SIG-M5 treated with dmso at 0.1 percent for 504 hours (cell line): ENCODE data around the gene TPM2.

Source experiments
- DNase-seq: peaks from one replicate; lab custom pipeline; 2025; ENCODE audit not compliant: unreplicated experiment; lab: John Stamatoyannopoulos, UW

The TPM2 gene

DNA sequence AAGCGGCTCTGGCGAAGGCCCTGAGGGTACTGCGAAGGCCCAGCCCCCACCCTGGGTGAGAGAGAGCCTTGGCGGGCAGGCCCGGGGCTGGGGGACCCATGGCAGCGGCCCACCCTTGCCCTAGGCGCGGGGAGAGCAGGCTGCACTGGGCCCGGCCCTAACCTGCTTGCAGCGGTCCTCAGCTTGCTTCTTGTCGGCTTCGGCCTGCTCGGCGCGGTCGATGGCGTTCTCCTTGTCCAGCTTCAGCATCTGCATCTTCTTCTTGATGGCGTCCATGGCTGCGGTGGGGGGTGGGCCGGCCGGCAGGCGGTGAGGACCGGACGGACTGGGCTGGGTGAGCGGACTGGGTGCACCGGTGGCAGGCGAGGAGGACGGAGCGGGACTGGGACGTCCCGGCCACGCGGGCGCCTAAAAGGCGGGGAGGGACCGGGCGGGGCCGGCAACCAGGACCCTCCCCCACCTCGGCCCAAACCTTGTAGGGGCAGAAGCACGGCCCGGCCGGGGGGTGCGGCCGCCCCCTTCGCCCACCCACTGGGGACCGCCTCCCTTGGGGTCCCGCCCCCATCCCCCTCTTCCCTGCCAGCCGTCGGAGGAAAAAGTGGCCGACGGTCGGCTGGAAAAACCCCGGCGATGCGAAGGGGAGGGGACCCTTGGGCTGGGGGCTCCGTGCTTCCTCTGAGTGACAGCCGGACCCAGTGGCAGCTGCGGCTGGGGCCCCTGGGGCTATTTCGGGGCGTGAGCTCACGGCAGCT lies at the start of gene TPM2:
TSS of gene TPM2 (minus strand) at position 384 of the 752 bp plus-strand sequence. CDS start at position 276, 108 bp downstream.
- DNase-seq: no peak

- DNase-seq: no peak
Observed at GRCh38 chr9:35738924-35739323, 49.2 kb upstream of the TPM2 start.

DNA sequence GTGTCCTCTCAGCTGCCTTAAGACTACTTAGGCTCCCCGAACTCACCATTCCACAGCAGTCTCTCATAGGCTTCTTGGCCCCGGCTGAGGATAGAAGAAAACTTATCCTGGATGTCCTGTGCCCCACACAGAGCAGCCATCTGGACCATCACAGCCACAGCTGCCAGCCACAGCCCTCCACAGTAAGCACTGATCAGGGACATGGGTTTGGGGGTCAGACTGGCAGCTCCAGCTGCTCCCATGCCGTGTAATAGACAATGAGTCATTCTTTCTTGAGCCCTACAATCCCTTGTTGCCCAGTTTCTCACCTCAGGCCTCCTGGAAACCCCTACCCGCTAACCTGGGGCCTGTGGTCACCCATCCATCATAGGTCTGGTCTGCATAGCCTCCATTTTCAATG lies 48.5 kb upstream of the TPM2 start:
- DNase-seq: no peak

GRCh38 chr9:35737143-35737542 lies 47.4 kb upstream of the TPM2 start:
- DNase-seq: no peak

- DNase-seq: peak; percentile 76
Observed at GRCh38 chr9:35736201-35736633, 46.5 kb upstream of the TPM2 start.

DNA sequence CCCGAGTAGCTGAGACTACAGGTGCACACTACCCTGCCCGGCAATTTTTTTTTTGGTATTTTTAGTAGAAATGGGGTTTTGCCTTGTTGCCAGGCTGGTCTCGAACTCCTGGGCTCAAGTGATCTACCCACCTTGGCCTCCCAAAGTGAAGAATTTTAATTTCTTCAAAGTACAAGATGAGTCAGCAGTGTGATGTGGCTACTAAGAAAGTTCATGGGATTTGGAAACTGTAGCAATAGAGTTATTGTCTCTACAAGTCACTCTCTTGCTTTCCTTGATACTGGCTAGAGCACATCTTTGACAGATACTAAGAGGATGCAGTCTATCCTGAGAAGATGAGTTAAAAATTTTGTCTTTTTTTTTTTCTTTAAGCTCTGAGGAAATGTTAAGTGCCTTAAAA lies 44.4 kb upstream of the TPM2 start:
- no peak for DNase-seq

- DNase-seq: peak; percentile 56
Observed at GRCh38 chr9:35732800-35733541, 43.2 kb upstream of the TPM2 start.

DNA sequence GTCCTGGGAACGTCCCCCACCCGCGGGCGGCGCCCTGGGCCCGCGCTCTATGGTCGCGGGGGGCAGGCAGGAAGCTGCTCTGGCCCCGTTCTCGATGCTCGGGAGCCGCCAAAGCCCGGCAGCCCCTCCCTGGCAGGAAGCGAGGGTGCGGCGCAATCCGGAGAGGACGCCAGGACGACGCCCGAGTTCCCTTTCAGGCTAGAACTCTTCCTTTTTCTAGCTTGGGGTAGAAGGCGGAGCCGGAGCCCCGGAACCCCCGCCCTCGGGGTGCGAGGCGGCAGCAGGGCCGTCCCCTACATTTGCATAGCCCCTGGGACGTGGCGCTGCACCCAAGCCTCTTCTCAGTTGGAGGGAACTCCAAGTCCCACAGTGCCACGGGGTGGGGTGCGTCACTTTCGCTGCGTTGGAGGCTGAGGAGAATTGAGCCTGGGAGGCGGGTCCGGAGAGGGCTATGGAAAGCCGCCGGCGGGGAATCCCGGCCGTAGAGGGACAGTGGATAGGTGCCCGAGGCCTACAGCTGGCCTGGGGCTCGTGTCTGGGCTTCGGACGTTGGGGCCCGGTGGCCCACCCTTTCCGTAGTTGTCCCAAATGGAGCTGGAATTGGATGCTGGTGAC lies 42.6 kb upstream of the TPM2 start, which contains the start of the genes CREB3 and TLN1:
TSS of gene CREB3 (plus strand) at position 482 of the 615 bp plus-strand sequence. CDS start at position 589, 107 bp downstream.
TSS of gene TLN1 (minus strand) at position 11 of the 615 bp plus-strand sequence. CDS start 6,501 bp downstream, outside the sequence.
- DNase-seq: peak; percentile 98

DNA sequence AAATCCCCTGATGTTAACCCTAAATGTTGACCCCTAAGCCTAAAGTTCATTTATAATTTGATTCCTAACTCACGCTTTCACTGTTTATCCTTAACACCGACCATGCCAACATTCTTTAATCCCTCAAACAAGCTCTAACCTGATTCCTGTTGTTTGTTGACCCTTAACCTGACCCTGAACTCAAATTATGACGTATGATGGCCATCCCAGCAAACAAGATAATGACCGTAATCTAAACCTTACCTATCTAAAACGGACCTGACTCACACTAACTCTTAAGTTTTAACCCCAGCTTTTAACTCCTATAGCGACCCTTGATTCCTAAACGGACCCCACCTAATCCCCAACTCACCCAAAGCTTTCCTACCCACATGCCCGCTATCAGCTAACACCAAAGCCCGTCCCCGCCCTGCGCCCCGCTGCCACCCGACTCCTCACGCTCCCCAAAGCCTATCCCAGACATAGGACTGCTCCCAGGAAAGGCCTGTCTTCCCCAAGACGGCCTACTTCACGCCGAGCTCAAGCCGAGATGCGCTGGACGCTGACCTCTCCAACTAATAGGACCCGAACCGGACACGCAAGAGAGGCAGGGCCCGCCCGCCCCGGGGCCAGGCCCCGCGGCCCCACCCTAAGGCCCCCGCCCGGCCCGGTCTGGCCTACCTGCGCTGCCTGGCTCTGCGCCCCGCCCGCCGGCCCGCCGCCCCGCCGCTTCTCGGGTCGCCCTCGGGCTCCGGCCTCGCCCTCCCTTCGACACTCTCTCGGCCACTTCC lies 41.9 kb upstream of the TPM2 start:
- DNase-seq: peak; percentile 21

GRCh38 chr9:35730486-35730854 lies 40.7 kb upstream of the TPM2 start:
- no peak for DNase-seq

DNA sequence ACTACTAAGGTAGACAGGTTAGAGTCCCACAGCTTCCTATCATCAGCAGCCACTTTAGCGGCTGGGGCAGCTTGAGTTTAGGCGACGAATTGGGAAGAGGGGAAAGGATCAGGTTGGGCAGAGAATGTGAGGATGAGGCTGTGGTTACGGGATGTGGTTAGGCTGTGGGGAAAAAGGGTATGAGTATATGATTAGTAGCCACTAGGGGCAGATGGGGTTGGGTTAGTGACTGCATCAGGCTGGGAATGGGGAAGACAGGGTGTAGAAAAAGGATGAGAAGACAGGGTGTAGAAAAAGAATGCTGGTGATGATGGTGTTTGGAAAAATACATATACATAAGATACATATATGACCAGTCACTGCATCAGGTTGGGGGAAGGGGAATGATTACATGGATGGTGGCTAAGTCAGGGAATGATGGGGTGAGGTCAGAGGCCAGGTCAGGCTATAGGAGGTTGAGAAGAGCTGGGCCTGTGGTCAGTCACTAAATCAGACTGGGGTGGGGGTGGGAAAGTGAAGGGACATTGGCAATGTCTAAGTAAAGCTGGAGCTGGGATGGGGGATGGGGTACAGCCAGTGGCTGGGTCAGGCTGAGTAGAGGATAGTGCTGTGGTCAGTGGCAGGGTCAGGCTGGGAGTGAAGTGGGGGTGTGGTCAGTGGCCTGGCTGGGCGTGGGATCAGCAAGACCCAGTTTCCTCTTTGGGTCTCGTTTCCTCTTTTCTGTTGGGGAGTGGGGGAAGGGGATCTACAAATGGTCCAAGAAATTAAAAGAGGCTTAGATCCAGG lies 40.2 kb upstream of the TPM2 start:
- DNase-seq: peak; percentile 77

DNA sequence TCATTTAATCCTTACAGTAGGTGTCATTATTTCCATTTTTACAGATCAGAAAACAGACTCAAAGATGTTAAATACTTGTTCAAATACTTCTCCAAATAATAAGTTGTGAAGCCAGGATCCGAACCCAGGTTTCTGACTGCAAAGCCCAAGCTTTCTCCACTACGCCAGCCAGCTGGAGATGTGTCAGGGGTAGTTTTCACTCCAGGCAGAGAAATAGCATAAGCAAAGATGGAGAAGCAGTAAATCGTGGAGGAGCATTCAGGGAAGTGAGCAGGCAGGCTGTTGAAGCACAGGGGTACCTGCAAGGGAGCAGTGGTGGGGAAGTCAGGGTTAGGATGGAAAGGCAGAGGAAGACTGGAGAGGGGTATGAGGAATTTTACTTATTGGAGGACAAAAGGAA lies 39.4 kb upstream of the TPM2 start:
- DNase-seq: peak; percentile 5

- peak; percentile 67 for DNase-seq
Observed at GRCh38 chr9:35728041-35728971, 38.6 kb upstream of the TPM2 start.

- DNase-seq: no peak
Observed at GRCh38 chr9:35727676-35728040, 37.9 kb upstream of the TPM2 start.

DNA sequence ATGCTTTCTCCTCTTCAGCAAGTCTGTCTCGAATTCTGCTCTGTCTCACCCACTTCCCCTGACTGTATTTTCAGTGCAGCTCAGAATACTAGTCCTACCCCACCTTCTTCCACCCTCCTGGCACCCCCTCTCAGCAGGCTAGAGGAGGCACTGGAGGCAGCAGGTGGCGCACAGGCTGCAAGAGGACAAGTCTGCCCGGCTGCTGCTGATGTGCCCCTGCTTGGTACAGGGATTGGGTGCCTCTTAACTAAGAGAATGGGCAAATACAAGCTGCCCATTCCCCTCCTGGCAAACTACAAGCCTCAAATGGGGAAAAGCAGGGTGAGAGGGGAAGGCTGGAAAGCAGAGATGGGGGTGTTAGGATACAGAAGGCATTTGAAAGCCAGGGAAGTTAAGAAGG lies 37.2 kb upstream of the TPM2 start:
- DNase-seq: peak; percentile 20

DNA sequence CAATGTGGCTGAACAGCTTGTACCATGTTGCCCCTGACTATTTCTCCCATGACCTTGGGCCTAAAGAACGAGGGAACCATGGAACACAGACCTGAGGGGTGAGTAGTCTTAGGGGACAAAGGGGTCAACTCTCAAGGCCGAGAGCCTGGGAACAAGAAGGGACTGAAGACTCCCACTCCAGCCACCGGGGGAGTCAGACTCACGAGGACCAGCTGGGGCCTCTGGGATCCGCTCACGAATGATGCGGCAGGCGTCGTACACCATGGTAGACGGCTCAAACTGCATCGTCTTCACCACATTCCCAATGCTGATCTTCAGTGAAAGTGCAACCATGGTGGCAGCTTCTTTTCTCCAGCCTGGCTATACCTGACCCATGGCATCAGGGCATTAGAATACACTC lies 35.6 kb upstream of the TPM2 start:
- DNase-seq: no peak

GRCh38 chr9:35723908-35724307 lies 34.2 kb upstream of the TPM2 start:
- no peak for DNase-seq

- no peak for DNase-seq
Observed at GRCh38 chr9:35723426-35723825, 33.7 kb upstream of the TPM2 start.

DNA sequence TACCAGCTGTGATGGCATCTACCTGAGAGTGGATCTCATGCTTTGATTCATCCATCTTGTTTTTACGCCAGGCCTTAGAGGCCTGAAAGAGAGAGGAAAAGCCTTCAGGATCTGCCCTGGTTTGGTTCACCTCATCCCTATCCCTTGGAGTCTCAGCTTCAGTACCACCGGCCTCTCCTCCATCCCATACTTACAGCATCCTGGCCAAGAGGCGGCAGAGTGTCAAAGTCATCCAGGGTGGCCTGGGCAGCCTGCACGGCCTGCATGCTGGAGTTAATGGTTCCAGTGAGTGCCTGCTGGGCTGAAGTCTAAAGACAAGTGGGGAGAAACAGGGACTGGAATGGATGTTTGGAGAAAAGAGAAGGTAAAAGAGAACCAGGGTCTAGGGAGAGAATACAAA lies 29.8 kb upstream of the TPM2 start:
- DNase-seq: no peak
